ENCODE results near the gene ALMS1.
A peak's percentile ranks its signal among the peaks of the same experiment; 100 is the strongest.
"Not testable (repeated sequence)": the region's sequence is repeated elsewhere in the genome, so short reads cannot be mapped to it uniquely, and the experiment has no call there.

Gene ALMS1

DNA sequence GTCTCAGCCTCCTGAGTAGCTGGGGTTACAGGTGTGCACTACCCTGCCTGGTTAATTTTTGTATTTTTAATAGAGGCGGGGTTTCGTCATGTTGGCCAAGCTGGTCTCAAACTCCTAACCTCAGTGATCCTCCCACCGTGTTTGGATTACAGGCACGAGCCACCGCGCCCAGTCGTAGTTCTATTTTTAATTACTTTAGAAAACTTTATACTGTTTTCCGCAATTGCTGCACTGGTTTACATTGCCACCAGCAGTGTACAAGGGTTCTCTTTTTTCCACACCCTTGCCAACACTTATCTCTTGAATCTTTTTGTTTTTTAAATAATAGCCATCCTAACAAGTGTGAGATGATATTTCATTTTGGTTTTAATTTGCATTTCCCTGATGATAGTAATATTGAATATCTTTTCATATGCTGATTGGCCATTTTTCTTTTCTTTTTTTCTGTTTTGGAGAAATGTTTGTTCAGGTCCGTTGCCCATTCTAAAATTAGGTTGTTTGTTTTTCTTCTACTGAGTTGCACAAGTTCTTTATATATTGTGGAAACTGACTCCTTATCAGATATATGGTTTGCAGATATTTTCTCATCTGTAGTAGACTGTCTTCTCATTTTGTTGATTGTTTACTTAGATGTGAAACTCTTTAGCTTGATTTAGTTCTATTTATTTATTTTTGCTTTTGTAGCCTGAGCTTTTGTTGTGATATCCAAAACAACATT lies 16.9 kb downstream of the ALMS1 start:
- no peak for DNase-seq

DNA sequence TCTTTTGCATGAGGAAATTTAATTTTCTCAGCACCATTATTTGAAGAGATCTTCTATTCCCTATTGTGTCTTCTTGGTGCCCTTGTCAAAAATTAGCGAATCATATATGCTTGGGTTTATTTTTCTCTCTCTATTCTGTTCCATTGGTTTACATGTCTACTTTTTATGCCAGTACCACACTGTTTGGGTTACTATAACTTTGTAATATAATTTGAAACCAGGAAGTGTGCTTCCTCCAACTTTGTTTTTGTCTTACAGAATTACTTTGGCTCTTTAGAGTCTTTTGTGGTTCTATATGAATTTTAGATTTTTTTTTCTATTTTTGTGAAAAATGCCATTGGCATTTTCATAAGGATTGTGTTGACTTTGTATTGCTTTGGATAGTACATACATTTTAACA lies 17.6 kb downstream of the ALMS1 start:
- no peak for DNase-seq

DNA sequence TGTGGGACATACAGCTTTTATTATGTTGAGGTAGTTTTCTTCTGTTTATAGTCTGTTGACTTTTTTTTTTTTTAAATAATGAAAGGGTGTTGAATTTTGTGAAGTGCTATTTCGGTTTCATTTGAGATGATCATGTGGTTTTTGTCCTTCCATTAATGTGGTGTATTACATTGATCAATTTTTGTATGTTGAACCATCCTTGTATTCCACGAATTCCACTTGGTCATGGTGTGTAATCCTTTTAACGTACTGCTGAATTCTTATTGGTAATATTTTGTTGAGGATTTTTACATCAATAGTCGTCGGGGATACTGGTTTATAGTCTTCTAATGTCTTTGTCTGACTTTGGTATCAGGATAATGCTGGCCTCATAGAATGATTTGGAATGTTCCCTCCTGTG lies 18.8 kb downstream of the ALMS1 start:
- DNase-seq: no peak

DNA sequence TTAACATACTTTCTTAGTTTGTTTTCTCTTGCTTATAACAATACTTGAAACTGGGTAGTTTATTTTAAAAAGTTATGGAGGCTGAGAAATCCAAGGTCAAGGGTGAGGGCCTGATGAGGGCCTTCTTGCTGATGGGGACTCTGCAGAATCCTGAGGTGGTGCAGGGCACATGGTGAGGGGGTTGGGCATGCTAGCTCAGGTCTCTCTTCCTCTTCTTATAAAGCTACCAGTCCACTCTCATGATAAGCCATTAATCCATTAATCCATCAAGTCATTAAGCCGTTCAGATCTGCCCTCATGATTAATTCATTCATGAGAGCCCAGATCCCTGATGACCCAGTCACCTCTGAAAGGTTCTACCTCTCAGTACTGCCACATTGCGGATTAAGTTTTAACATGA lies 21.4 kb downstream of the ALMS1 start:
- DNase-seq: no peak

DNA sequence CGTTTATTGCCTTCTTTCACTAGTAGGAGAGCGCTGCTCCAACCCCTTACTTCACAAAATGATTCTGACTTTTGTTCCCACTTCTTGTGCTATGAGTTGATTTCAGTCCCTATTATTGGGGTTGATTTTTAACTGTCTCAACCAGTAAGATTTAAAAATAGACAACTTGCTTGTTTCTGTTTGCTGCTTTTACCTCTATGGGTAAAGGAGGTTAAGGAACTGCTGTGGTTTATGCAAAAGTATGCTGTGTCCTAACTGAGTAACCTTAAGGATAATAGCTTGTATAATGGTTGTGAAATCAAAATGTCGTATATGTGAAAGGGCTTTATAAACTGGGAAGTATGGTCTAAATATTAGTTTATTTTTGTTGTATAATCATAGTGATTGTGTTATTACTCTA lies 22.6 kb downstream of the ALMS1 start:
- no peak for DNase-seq

DNA sequence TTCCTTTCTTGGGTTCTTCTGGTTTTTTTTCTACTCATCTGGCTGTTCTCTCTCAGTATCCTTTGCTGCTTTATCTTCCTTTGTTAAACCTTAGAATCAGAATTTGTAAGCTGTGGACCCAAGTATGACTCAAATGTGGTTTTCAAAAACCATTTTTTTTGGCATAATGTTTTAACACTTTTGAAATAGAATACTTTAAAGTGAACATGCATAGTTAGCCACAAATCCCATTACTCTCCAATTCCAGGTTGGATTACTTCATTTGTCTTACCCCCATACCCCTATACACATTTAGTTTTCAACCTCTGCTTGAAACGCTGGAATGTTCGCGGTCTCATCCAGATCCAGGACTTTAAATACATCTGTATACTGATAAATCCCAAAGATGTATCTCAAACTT lies 29.1 kb downstream of the ALMS1 start:
- no peak for DNase-seq

DNA sequence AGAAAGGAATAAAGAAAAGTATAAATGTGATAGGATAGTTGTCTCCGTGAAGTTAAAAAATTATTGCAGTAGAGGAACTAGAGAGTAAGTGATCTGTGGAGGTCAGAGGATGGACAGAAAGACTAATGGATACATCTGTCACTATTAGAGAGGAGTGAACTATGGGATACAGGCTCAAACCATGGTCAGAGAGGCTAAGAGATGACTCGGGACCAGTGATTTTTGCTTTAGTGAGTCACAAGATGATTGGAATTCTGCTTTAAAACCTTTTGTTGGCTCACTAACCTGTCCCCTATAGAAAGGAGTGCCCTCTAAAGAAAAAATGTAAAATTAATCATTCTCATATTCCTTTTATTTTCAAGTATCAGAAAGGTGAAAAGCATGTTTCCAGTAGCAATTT lies 30.3 kb downstream of the ALMS1 start:
- no peak for DNase-seq

DNA sequence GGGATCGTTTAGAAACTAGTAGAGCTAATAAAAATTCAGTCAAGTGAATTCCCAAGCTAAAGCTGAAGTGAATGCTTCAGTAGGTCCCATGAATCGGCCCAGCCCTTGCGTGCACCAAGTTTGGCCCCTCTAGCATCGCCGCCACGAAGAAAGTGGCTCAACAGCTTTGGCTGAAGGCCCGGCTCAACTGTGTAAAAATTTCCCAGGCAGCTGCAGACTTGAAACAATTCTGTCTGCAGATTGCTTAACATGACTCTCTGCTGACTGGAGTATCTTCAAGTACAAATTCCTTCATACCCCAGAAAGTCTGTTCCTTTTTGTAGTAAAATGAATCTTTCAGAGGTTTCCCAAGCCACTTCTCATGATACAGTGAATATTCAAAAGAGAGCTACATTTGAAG lies 32.7 kb downstream of the ALMS1 start:
- no peak for DNase-seq

DNA sequence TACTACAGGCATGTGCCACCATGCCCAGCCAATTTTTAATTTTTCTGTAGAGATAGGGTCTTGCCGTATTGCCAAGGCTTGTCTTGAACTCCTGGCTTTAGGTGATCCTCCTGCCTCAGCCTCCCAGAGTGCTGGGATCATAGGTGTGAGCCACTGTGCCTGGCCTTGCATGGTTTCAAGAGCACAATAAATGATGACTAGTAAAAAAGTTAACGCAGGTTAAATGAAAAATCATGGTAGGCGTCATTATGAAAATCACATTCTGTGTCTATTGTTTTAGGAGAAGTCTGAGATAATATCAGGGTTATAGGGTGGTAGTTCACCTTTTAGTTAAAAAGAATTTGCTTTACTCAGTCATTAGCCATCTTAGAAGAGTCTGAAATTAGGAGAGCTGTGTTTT lies 38.3 kb downstream of the ALMS1 start:
- no peak for DNase-seq

DNA sequence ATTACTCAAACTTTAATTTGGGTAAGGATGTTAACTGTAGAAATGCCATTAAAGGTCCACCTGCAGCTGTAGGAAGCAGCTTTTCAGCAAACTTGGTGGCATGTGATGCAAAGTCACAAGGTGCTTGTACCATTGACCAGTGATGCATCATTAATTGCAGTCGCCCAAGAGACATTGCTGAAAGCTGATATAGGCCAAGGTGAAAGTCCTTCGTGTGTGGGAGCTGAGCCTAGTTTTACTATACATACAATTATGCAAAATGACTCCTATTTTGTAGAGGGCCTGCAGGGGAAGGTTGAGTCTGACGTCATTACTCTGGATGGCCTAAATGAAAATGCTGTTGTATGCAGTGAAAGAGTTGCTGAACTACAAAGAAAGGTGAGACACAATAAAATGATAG lies 40.5 kb downstream of the ALMS1 start:
- no peak for DNase-seq

DNA sequence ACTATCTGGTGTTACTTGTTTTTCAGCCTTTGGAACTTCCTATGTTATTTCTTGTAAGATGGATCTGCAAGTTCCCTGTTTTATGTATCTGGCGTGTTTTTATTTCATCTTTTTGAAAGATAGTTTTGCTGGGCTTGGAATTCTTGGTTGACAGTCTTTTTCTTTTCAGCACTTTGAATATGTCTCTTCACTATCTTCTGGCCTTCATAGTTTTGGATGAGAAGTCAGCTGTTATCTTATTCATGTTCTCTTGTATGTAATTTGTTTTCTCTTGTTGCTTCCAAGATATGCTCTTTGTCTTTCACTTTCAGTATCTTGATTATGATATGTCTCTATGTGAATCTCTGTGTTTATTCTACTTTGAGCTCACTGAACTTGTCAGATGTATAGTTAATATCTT lies 50.4 kb downstream of the ALMS1 start:
- DNase-seq: peak in 1 of 2 experiments; percentile 3

DNA sequence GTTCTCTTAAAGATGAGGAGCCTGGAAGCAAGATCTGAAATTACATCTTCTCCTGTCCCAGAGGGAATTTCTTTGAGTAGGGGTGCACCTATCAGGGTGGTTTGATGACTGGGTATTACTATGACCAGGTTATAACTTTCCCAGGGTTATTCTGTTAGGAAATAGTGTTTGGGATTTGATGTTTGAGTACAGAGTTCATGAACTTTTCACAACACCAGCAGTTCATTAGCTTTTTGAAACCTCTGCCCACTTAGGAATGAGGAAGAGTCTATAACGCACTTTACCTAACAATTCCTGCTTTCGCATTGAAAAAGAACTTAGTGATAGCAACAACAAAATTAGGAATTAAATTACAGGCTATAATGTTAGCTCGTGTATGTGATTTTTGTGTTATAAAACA lies 58.6 kb downstream of the ALMS1 start:
- DNase-seq: no peak

DNA sequence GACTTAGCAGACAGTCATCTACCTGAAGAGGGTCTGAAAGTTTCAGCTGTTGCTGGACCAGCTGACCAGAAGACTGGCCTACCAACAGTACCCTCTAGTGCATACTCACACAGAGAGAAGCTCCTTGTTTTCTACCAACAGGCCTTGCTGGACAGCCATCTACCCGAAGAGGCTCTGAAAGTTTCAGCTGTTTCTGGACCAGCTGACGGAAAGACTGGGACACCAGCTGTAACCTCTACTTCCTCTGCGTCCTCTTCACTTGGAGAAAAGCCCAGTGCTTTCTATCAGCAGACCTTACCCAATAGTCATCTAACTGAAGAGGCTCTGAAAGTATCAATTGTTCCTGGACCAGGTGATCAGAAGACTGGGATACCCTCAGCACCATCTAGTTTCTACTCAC lies 63.2 kb downstream of the ALMS1 start:
- DNase-seq: no peak

DNA sequence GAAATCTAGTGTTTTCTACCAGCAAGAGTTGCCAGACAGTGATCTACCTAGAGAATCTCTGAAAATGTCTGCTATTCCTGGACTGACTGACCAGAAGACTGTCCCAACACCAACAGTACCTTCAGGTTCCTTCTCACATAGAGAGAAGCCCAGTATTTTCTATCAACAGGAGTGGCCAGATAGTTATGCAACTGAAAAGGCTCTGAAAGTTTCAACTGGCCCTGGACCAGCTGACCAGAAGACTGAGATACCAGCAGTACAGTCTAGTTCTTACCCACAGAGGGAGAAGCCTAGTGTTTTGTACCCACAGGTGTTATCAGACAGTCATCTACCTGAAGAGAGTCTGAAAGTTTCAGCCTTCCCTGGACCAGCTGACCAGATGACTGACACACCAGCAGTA lies 63.8 kb downstream of the ALMS1 start:
- no peak for DNase-seq

DNA sequence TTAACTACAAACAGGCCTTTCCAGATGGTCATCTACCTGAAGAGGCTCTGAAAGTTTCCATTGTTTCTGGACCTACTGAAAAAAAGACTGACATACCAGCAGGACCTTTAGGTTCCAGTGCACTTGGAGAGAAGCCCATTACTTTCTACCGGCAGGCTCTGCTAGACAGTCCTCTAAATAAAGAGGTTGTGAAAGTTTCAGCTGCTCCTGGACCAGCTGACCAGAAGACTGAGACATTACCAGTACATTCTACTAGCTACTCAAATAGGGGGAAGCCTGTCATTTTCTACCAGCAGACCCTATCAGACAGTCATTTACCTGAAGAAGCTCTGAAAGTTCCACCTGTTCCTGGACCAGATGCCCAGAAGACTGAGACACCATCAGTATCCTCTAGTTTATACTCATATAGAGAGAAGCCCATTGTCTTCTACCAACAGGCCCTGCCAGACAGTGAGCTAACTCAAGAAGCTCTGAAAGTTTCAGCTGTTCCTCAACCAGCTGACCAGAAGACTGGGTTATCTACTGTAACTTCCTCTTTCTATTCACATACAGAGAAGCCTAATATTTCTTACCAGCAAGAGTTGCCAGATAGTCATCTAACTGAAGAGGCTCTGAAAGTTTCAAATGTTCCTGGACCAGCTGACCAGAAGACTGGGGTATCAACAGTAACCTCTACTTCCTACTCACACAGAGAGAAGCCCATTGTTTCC lies 65.8 kb downstream of the ALMS1 start:
- DNase-seq: peak; percentile 40 to 59

DNA sequence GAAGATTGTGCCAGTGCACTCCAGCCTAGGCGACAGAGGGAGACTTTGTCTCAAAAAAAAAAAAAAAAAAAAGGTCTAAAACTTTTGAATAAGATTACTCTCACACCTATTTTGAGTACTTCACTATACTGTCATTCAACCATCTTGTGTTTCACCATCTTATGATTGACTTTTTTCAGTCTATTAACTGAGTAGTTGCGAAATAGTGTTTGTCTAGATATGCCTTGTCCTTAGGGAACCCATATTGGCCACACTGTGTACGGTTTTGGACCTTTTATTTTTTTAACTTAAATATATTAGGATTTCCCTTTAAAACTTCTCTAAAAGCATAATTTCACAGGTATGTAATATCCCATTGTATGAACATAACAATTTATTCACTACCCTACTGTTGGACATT lies 72.3 kb downstream of the ALMS1 start:
- DNase-seq: no peak

DNA sequence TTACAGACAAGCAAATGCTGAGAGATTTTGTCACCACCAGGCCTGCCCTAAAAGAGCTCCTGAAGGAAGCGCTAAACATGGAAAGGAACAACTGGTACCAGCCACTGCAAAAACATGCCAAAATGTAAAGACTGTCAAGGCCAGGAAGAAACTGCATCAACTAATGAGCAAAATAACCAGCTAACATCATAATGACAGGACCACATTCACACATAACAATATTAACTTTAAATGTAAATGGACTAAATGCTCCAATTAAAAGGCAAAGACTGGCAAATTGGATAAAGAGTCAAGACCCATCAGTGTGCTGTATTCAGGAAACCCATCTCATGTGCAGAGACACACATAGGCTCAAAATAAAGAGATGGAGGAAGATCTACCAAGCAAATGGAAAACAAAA lies 76.8 kb downstream of the ALMS1 start:
- DNase-seq: not testable (repeated sequence)

DNA sequence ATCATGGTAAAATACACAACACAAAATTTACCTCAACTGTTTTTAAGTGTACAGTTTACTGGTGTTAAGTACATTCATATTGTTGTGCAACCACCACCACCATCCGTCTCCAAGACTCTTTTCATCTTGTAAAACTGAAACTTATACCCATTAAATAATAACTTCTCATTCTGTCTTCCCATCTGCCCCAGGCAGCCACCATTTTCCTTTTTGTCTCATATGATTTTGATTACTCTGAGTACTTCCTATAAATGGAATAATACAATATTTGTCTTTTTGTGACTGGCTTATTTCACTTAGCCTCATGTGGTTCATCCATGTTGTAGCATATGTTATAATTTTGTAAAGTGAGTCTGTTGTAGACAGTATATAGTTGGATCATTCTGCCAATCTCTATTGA lies 82.7 kb downstream of the ALMS1 start:
- DNase-seq: no peak

DNA sequence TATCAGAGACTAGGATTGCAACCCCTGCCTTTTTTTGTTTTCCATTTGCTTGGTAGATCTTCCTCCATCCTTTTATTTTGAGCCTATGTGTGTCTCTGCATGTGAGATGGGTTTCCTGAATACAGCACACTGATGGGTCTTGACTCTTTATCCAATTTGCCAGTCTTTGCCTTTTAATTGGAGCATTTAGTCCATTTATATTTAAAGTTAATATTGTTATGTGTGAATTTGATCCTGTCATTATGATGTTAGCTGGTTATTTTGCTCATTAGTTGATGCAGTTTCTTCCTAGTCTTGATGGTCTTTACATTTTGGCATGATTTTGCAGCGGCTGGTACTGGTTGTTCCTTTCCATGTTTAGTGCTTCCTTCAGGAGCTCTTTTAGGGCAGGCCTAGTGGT lies 98.2 kb downstream of the ALMS1 start:
- DNase-seq: not testable (repeated sequence)

DNA sequence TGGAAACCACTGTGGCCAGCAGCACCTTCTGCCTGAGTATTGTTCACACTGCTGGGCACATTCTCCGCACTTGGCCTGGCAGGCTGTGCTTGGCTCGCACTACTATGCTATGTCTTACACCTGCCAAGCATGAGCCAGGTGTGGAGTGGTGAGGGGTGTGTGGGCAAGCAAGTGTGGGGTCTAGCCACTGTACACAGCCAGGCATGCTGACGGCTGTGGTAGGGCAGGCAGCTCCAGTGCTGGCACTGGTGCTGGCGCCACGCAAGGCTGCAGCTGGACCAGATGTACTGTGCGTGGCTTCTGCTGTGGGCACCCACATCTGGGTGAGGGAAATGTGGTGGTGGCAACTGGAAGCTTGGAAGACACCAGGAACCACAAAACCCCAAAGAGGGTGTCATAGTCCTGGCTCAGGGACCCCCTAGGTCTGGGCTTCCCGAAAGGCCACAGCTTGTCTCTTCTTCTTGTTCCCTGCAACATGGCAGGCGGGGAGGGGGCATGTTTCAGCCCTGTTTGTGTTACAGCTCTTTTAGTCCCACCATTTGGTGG lies 101.5 kb downstream of the ALMS1 start:
- DNase-seq: no peak

DNA sequence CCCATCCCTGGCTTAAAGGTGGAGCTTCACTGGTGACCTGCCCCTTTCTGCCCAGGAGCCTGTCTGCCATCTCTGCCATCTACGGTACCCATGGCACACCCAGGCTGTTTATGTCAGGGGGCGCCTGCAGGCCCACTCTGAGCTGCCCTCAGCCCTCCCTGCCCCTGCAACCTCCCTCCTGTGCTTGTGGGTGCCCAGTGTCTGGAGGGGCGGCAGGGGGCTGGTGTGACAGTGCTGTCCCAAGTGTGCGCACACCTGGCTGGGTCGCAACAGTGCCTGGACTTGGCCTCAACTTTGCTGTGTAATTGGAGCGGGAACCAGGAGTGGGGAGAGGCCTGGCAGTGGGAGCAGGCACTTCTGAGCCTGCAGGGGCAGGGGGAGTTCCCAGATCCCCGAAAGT lies 102.4 kb downstream of the ALMS1 start:
- no peak for DNase-seq

DNA sequence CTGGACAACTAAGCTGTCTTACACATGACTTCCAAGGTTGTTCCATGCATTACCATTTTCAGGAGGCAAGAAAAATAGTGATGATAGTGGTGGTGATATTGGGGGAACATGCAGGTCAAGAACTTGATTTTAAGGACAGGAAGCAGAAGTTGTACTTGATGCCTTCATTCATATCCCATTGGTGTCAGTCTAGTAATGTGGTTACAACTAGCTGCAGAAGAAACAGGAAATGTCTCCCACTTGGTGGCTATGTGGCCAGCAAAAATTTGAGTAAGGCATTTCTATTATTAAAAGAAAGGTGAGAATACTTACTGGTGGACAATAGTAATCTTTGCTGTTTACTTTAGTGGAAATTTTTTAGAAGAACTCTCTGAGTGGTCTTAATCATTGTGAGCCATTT lies 103.4 kb downstream of the ALMS1 start:
- DNase-seq: peak; percentile 77 to 84

DNA sequence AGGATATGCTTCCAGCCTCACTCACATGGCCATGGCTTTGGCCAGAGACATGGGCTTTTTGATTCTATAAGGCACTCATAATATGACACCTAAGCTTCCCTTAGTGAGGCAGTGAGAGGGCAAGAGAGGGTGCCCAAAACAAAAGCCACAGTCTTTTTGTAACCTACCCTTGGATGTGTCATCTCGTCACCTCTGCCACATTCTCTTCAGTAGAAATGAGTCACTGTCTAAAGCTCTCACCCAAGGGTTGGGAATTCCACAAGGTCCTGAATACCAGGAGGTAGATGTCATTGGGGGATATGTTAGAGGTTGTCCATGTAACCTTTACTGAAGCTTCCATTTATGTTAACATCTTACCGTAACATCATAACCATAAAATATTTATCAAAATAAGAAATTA lies 108.4 kb downstream of the ALMS1 start:
- no peak for DNase-seq

DNA sequence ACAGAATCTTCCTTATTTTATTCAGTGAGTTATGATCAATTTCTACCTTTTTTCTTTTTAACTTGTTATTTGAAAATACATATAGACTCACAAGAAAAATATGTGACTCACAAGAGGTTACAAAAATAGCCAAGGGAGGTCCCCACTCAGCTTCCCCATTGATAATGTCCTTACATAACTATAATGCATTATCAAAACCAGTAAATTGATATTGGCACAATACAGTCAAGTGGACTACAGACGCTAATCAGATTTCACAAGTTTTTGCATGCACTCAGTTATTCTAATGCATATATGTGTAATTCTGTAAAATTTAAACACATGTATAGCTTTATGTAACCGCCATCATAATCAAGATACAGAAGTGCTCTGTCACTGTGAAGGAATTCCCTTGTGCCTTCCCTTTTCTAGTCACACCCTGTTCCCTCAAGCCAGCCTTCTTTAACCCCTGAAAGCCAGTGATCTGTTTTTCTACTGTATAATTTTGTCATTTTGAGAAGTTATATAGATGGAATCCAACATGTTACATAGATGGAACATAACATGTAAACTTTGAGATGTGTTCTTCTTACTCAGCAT lies 118.4 kb downstream of the ALMS1 start:
- DNase-seq: no peak

Measured in Kasumi-1 (cell line).